ENCODE measurements around the gene IGFBP4.

- TF ChIP-seq CTCF (IDR thresholded peaks at IDR 0.05) (no peak), POLR2A (IDR thresholded peaks at IDR 0.05) (no peak), POLR2AphosphoS5 (IDR thresholded peaks at IDR 0.05; ENCODE audit: insufficient read depth in 1 of 2, low read depth in 1 of 2) (no peak)
Measured at GRCh38 chr17:40410082-40410481, 33.2 kb upstream of the IGFBP4 start.

All from vagina (tissue), 2 donors.